GM12878 (cell line): ENCODE measurements around the gene TKTL1. TPM values are rescaled to one million over a fixed set of nuclear protein-coding genes. Genes with fewer than 3 reads are reported as not detected.
"Not testable (repeated sequence)": the region's sequence is repeated elsewhere in the genome, so short reads cannot be mapped to it uniquely, and the experiment has no call there.

ENCODE experiments used
- ATAC-seq: fragments of 200-7000 bp; cut with Tn5 transposase; 3 replicates; pipeline ENCODE4 v1.9.1; 2020; ENCODE audit warnings: mild to moderate bottlenecking, moderate library complexity
- BruUV-seq: library from RNA; stranded (reverse); fragments of 400-500 nt; replicated peaks from 2 replicates; lab custom pipeline; 2021; lab: Mats Ljungman, UMichigan
- CTCF ChIA-PET: fragments of 300-600 bp; sonication (Branson Sonifier 250); formaldehyde crosslinking; extraction: SDS; loops from one replicate; lab custom pipeline; 2021; ENCODE audit warnings: inconsistent platforms; lab: Yijun Ruan, JAX
- POLR2A ChIA-PET: fragments of 350-600 bp; formaldehyde crosslinking; extraction: SDS; loops from one replicate; lab custom pipeline; 2021; ENCODE audit warnings: inconsistent platforms; lab: Charles Lee
- RAD21 ChIA-PET: fragments of 300-600 bp; sonication (Branson Sonifier 250); formaldehyde crosslinking; loops from one replicate; lab custom pipeline; 2023; ENCODE audit warnings: antibody characterized with exemption; ENCODE audit not compliant: unreplicated experiment; lab: Charles Lee
- SMC1A ChIA-PET: fragments of 300-600 bp; sonication (Branson Sonifier 250); formaldehyde crosslinking; loops from one replicate; lab custom pipeline; 2023; ENCODE audit not compliant: unreplicated experiment, uncharacterized antibody; lab: Charles Lee
- DNase-seq: peaks from one replicate; pipeline ENCODE4 v3.0.0-alpha.2; 2011; ENCODE audit warnings: low read depth, low spot score
- FAIRE-seq: peaks from 3 replicates; lab custom pipeline; 2011; peaks lifted over from hg19 to GRCh38; lab: Jason Lieb, UNC
- H2AFZ ChIP-seq: 2 replicates; pipeline ENCODE4 v1.6.0; 2011; ENCODE audit warnings: low read depth, low read length, control low read depth; ENCODE audit not compliant: control insufficient read depth
- H3K27ac ChIP-seq: 2 replicates; pipeline ENCODE4 v1.5.1; 2011; ENCODE audit warnings: control low read depth; ENCODE audit not compliant: control insufficient read depth, insufficient read depth
- H3K27me3 ChIP-seq, 2 experiments: replicated peaks in 1 of 2; 2 replicates each; pipeline versions ENCODE4 v1.6.0 to v1.6.1; 2011; ENCODE audit warnings: low read length in 1 of 2; ENCODE audit not compliant: control insufficient read depth in 2 of 2, insufficient read depth in 2 of 2
- H3K36me3 ChIP-seq, 2 experiments: 2 replicates each; pipeline ENCODE4 v1.5.1; 2011; ENCODE audit warnings: low read length in 1 of 2; ENCODE audit not compliant: control insufficient read depth in 2 of 2, insufficient read depth in 2 of 2
- H3K4me1 ChIP-seq: 2 replicates; pipeline ENCODE4 v1.6.1; 2011; ENCODE audit warnings: mild to moderate bottlenecking, low read length, moderate library complexity, mixed read lengths; ENCODE audit not compliant: control insufficient read depth, insufficient read depth
- H3K4me2 ChIP-seq: 2 replicates; pipeline ENCODE4 v1.6.0; 2011; ENCODE audit warnings: control low read depth; ENCODE audit not compliant: control insufficient read depth, insufficient read depth
- H3K4me3 ChIP-seq: fragments of 200-600 bp; sonication (generic); 2 replicates; pipeline ENCODE4 v1.5.1; 2016
- H3K79me2 ChIP-seq: 2 replicates; pipeline ENCODE4 v1.6.0; 2011; ENCODE audit warnings: low read length; ENCODE audit not compliant: control insufficient read depth, insufficient read depth
- H3K9ac ChIP-seq: 2 replicates; pipeline ENCODE4 v1.8.0; 2011; ENCODE audit warnings: low read length, control low read depth, mixed read lengths; ENCODE audit not compliant: control insufficient read depth, insufficient read depth
- H3K9me3 ChIP-seq: replicated peaks from 3 replicates; pipeline ENCODE4 v1.5.1; 2011; ENCODE audit warnings: mild to moderate bottlenecking, low read length; ENCODE audit not compliant: control insufficient read depth, insufficient read depth
- H4K20me1 ChIP-seq: 2 replicates; pipeline ENCODE4 v1.6.0; 2011; ENCODE audit not compliant: control insufficient read depth, insufficient read depth
- WGBS: methylation state at CpG from one replicate; pipeline ENCODE4 v1.1.6; 2016; ENCODE audit warnings: low lambda C conversion rate; ENCODE audit not compliant: insufficient replicate concordance, insufficient coverage; ENCODE audit errors: missing lambda C conversion rate; 5-methylcytosine and 5-hydroxymethylcytosine counted together
- in situ Hi-C: fragments of 300-500 bp; cut with MboI; formaldehyde crosslinking; loops from 9 replicates; pipeline ENCODE4 v1.14.3; 2018; ENCODE audit warnings: mixed read lengths
- intact Hi-C: fragments of 100-400 bp; cut with micrococcal nuclease; formaldehyde crosslinking; loops from one replicate; pipeline ENCODE4 v1.14.2; 2022; ENCODE audit not compliant: unreplicated experiment
- polyA plus RNA-seq, 11 experiments: library from polyadenylated mRNA; depleted of rRNA in 4 of 11; unstranded in 6 of 11; stranded (reverse) in 5 of 11; fragments of >200 nt; fragmentation: Nextera tagmentation in 4 of 11; fragmentation: Illumina TruSeq in 1 of 11; extraction: Ambion mirVana in 4 of 11; extraction: Trizol in 1 of 11; gene quantifications; 1 replicate in 1 of 11; 2 replicates in 10 of 11; pipeline versions ENCODE4 v1.2.1 to v1.2.3, GENCODE V29; 2011 to 2016; ENCODE audit warnings: inconsistent platforms in 2 of 11, missing spikeins in 2 of 11, low read depth in 1 of 11
- total RNA-seq, 4 experiments: library from RNA; depleted of rRNA in 3 of 4; stranded (reverse); fragments of >200 nt in 3 of 4; fragmentation: Illumina TruSeq in 1 of 4; extraction: Trizol in 1 of 4; gene quantifications; 2 replicates each; pipeline versions ENCODE4 v1.2.1 to v1.2.3, GENCODE V29; 2013 to 2021

TKTL1 gene
- total and polyA plus RNA-seq, 10 of the 15 experiments (the other 5 are each of a cell fraction or from before 2014, with no cell fraction given): 0.01 to 0.07 TPM; not detected in 8

DNA sequence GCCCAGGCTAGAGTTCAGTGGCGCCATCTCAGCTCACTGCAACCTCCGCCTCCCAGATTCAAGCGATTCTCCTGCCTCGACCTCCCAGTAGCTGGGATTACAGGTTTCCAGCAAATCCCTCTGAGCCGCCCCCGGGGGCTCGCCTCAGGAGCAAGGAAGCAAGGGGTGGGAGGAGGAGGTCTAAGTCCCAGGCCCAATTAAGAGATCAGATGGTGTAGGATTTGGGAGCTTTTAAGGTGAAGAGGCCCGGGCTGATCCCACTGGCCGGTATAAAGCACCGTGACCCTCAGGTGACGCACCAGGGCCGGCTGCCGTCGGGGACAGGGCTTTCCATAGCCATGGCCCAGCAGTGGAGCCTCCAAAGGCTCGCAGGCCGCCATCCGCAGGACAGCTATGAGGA is 38.3 kb upstream of the TKTL1 start, which contains the start of gene OPN1MW3:
TSS of gene OPN1MW3 (plus strand) at position 301 of the 400 bp plus-strand sequence. CDS start at position 339, 38 bp downstream.
- H3K4me1 ChIP-seq, H3K9ac ChIP-seq, FAIRE-seq, H3K36me3 ChIP-seq, SMC1A ChIA-PET, H3K79me2 ChIP-seq, in situ Hi-C loops, CTCF ChIA-PET, H3K9me3 ChIP-seq, H3K4me2 ChIP-seq, H2AFZ ChIP-seq, DNase-seq, POLR2A ChIA-PET, H4K20me1 ChIP-seq, BruUV-seq, RAD21 ChIA-PET, intact Hi-C loops, ATAC-seq, H3K4me3 ChIP-seq, H3K27ac ChIP-seq, H3K27me3 ChIP-seq: not testable (repeated sequence)
- WGBS: no CpG with 5 or more reads among the region's 17 CpGs

- H3K79me2 ChIP-seq, H3K27ac ChIP-seq, POLR2A ChIA-PET, ATAC-seq, RAD21 ChIA-PET, FAIRE-seq, H3K36me3 ChIP-seq, H3K4me1 ChIP-seq, in situ Hi-C loops, H3K9me3 ChIP-seq, H3K4me2 ChIP-seq, DNase-seq, BruUV-seq, intact Hi-C loops, SMC1A ChIA-PET, H2AFZ ChIP-seq, H4K20me1 ChIP-seq, H3K9ac ChIP-seq, H3K4me3 ChIP-seq, CTCF ChIA-PET, H3K27me3 ChIP-seq: not testable (repeated sequence)
- no CpG with 5 or more reads among the region's 10 CpGs for WGBS
Measured at GRCh38 chrX:154258711-154259110, 36.9 kb upstream of the TKTL1 start.

DNA sequence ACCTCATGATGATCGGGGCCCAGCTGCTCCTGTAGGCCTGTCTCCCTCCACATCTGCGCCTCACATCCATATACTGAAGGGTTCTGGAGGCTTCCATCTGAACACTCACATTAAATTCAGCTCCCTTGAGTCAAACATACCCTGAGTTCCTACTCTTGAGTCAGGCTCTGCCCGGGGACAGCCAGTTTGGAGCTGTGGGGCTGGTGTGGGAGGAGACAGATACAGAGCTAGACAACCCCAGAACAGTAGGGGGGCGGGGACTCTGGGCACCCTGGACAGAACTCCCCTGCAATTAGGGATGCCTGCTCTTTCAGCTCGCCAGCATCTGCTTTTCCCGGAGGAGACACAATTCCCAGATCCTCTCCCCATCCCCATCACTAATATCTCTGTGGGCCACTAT is 32.5 kb upstream of the TKTL1 start:
- H2AFZ ChIP-seq, BruUV-seq, FAIRE-seq, H3K4me1 ChIP-seq, H3K79me2 ChIP-seq, H3K36me3 ChIP-seq, H3K4me2 ChIP-seq, H4K20me1 ChIP-seq, CTCF ChIA-PET, ATAC-seq, in situ Hi-C loops, H3K4me3 ChIP-seq, DNase-seq, H3K27me3 ChIP-seq, intact Hi-C loops, SMC1A ChIA-PET, RAD21 ChIA-PET, H3K27ac ChIP-seq, POLR2A ChIA-PET, H3K9me3 ChIP-seq, H3K9ac ChIP-seq: not testable (repeated sequence)
- WGBS: no CpG with 5 or more reads among the region's 6 CpGs

GRCh38 chrX:154269245-154269644 is 26.4 kb upstream of the TKTL1 start:
- H3K4me3 ChIP-seq, H3K36me3 ChIP-seq, DNase-seq, FAIRE-seq, H3K4me2 ChIP-seq, H3K27ac ChIP-seq, POLR2A ChIA-PET, ATAC-seq, intact Hi-C loops, BruUV-seq, H3K9ac ChIP-seq, H3K4me1 ChIP-seq, H3K9me3 ChIP-seq, in situ Hi-C loops, H3K79me2 ChIP-seq, RAD21 ChIA-PET, H3K27me3 ChIP-seq, SMC1A ChIA-PET, H4K20me1 ChIP-seq, CTCF ChIA-PET, H2AFZ ChIP-seq: not testable (repeated sequence)
- WGBS: no CpG with 5 or more reads among the region's 3 CpGs
